GM13977 (cell line): ENCODE results near the gene ZAP70.

ENCODE experiments used
- DNase-seq: peaks from one replicate; pipeline ENCODE4 v3.0.0; 2012; ENCODE audit warnings: low spot score
- CTCF ChIP-seq: IDR thresholded peaks from 2 replicates; pipeline ENCODE4 v1.5.1; 2012; ENCODE audit warnings: mild to moderate bottlenecking, control low read depth; ENCODE audit not compliant: insufficient read depth; ENCODE audit errors: extremely low read depth, missing control alignments
- in situ Hi-C: fragments of 300-500 bp; cut with MboI; formaldehyde crosslinking; loops from one replicate; pipeline ENCODE4 v1.12.0; 2022; ENCODE audit warnings: low sequenced_read_pairs, low pct_unique_long_range_greater_than_20kb, mixed read lengths, inconsistent platforms; ENCODE audit not compliant: unreplicated experiment

ZAP70 gene

GRCh38 chr2:97765933-97766332 is 52.6 kb downstream of the ZAP70 start:
- no peak for TF ChIP-seq CTCF
- in situ Hi-C loops = no loop called here
- DNase-seq = no peak

GRCh38 chr2:97766567-97766966 is 53.2 kb downstream of the ZAP70 start:
- in situ Hi-C loops = no loop called here
- TF ChIP-seq CTCF = no peak
- DNase-seq = no peak

- in situ Hi-C loops = no loop called here
- no peak for DNase-seq
- no peak for TF ChIP-seq CTCF
Observed at GRCh38 chr2:97769308-97769707, 55.9 kb downstream of the ZAP70 start.

- in situ Hi-C loops = no loop called here
- no peak for DNase-seq
- TF ChIP-seq CTCF = no peak
Observed at GRCh38 chr2:97769711-97770110, 56.3 kb downstream of the ZAP70 start.

GRCh38 chr2:97770445-97770844 is 57.1 kb downstream of the ZAP70 start:
- DNase-seq = no peak
- in situ Hi-C loops = no loop called here
- TF ChIP-seq CTCF = no peak

GRCh38 chr2:97774425-97774824 is 61.0 kb downstream of the ZAP70 start:
- peak; percentile 34 for DNase-seq
- in situ Hi-C loops = no loop called here
- peak; percentile 56 for TF ChIP-seq CTCF

- in situ Hi-C loops = no loop called here
- no peak for DNase-seq
- no peak for TF ChIP-seq CTCF
Observed at GRCh38 chr2:97775074-97775473, 61.7 kb downstream of the ZAP70 start.
